SJCRH30 (cell line): Measurements from ENCODE around the gene CDX2. TPM values are rescaled to one million over a fixed set of nuclear protein-coding genes. Genes with fewer than 3 reads are reported as not detected.

ENCODE experiments used
- DNase-seq, 2 experiments: peaks; one replicate each; pipeline ENCODE4 v3.0.0-alpha.2; 2015 to 2020
- H3K27ac ChIP-seq: fragments of 250-450 bp; sonication (Bioruptor Pico); 2 replicates; pipeline ENCODE4 v1.5.1; 2020; ENCODE audit warnings: mild to moderate bottlenecking, moderate library complexity
- H3K27me3 ChIP-seq: fragments of 250-450 bp; sonication (Bioruptor Pico); 2 replicates; pipeline ENCODE4 v1.5.1; 2020; ENCODE audit warnings: mild to moderate bottlenecking, moderate library complexity
- H3K36me3 ChIP-seq: fragments of 250-450 bp; sonication (Bioruptor Pico); 2 replicates; pipeline ENCODE4 v1.5.1; 2020; ENCODE audit warnings: mild to moderate bottlenecking, moderate library complexity
- H3K4me1 ChIP-seq: fragments of 250-450 bp; sonication (Bioruptor Pico); 2 replicates; pipeline ENCODE4 v1.5.1; 2020; ENCODE audit warnings: mild to moderate bottlenecking, moderate library complexity
- H3K4me3 ChIP-seq: fragments of 250-450 bp; sonication (Bioruptor Pico); 2 replicates; pipeline ENCODE4 v1.5.1; 2020; ENCODE audit warnings: mild to moderate bottlenecking, moderate library complexity
- H3K9me3 ChIP-seq: fragments of 250-450 bp; sonication (Bioruptor Pico); replicated peaks from 2 replicates; pipeline ENCODE4 v1.5.1; 2020; ENCODE audit warnings: mild to moderate bottlenecking, moderate library complexity
- total RNA-seq: library from RNA; depleted of rRNA; stranded (reverse); fragments of >200 nt; shearing (Covaris generic); gene quantifications from 2 replicates; pipeline ENCODE4 v1.2.3, GENCODE V29; 2014

CDX2 gene
- total RNA-seq, 1 experiment from 2014 or later, result not detected

GRCh38 chr13:27933580-27934328, 35.4 kb downstream of the CDX2 start:
- H3K9me3 ChIP-seq, result no peaks in the 10 kb centered on the region
- H3K27ac ChIP-seq, result no peak overlapping the region
- H3K36me3 ChIP-seq, result no peaks in the 10 kb centered on the region
- no peaks in the 10 kb centered on the region for H3K4me1 ChIP-seq
- no peak for DNase-seq
- no peaks in the 10 kb centered on the region for H3K27me3 ChIP-seq
- no peak overlapping the region for H3K4me3 ChIP-seq

GRCh38 chr13:27933118-27933517, 36.0 kb downstream of the CDX2 start:
- Histone ChIP-seq H3K4me3 (no peak overlapping the region), H3K27me3 (no peaks in the 10 kb centered on the region), H3K36me3 (no peaks in the 10 kb centered on the region), H3K9me3 (no peaks in the 10 kb centered on the region), H3K27ac (no peak overlapping the region), H3K4me1 (no peaks in the 10 kb centered on the region)
- no peak for DNase-seq

- DNase-seq, result no peak
- no peak overlapping the region for H3K4me3 ChIP-seq
- H3K4me1 ChIP-seq, result no peaks in the 10 kb centered on the region
- H3K27me3 ChIP-seq, result peaks cover 14% of the 10 kb centered on the region
- no peak overlapping the region for H3K27ac ChIP-seq
- H3K36me3 ChIP-seq, result no peaks in the 10 kb centered on the region
- no peaks in the 10 kb centered on the region for H3K9me3 ChIP-seq
These were observed 39.2 kb downstream of the CDX2 start for GRCh38 chr13:27929868-27930267.

- Histone ChIP-seq H3K27ac (no peak overlapping the region), H3K9me3 (no peaks in the 10 kb centered on the region), H3K27me3 (peaks cover 14% of the 10 kb centered on the region), H3K36me3 (no peaks in the 10 kb centered on the region), H3K4me1 (no peaks in the 10 kb centered on the region), H3K4me3 (no peak overlapping the region)
- no peak for DNase-seq
These were observed 40.0 kb downstream of the CDX2 start for GRCh38 chr13:27928805-27929753.

GRCh38 chr13:27928353-27928804, 40.7 kb downstream of the CDX2 start:
- no peak overlapping the region for H3K27ac ChIP-seq
- no peak for DNase-seq
- H3K27me3 ChIP-seq, result peaks cover 14% of the 10 kb centered on the region
- no peaks in the 10 kb centered on the region for H3K9me3 ChIP-seq
- H3K4me1 ChIP-seq, result no peaks in the 10 kb centered on the region
- H3K4me3 ChIP-seq, result no peak overlapping the region
- H3K36me3 ChIP-seq, result no peaks in the 10 kb centered on the region

- peaks cover 14% of the 10 kb centered on the region for H3K27me3 ChIP-seq
- H3K27ac ChIP-seq, result no peak overlapping the region
- H3K4me1 ChIP-seq, result no peaks in the 10 kb centered on the region
- H3K4me3 ChIP-seq, result no peak overlapping the region
- no peaks in the 10 kb centered on the region for H3K36me3 ChIP-seq
- no peaks in the 10 kb centered on the region for H3K9me3 ChIP-seq
- no peak for DNase-seq
These were observed 41.4 kb downstream of the CDX2 start for GRCh38 chr13:27927444-27928352.

- Histone ChIP-seq H3K27ac (no peak overlapping the region), H3K4me3 (no peak overlapping the region), H3K36me3 (no peaks in the 10 kb centered on the region), H3K4me1 (no peaks in the 10 kb centered on the region), H3K9me3 (no peaks in the 10 kb centered on the region), H3K27me3 (peaks cover 14% of the 10 kb centered on the region)
- no peak for DNase-seq
These were observed 42.3 kb downstream of the CDX2 start for GRCh38 chr13:27926644-27927434.

GRCh38 chr13:27925220-27925991, 43.7 kb downstream of the CDX2 start:
- Histone ChIP-seq H3K4me1 (no peaks in the 10 kb centered on the region), H3K9me3 (no peaks in the 10 kb centered on the region), H3K36me3 (no peaks in the 10 kb centered on the region), H3K27me3 (peaks cover 14% of the 10 kb centered on the region), H3K27ac (no peak overlapping the region), H3K4me3 (no peak overlapping the region)
- DNase-seq, result no peak

- Histone ChIP-seq H3K27me3 (peaks cover 14% of the 10 kb centered on the region), H3K36me3 (no peaks in the 10 kb centered on the region), H3K4me1 (no peaks in the 10 kb centered on the region), H3K9me3 (no peaks in the 10 kb centered on the region), H3K27ac (no peak overlapping the region), H3K4me3 (no peak overlapping the region)
- no peak for DNase-seq
These were observed 44.5 kb downstream of the CDX2 start for GRCh38 chr13:27924529-27925141.

- H3K27ac ChIP-seq, result no peak overlapping the region
- H3K4me1 ChIP-seq, result no peaks in the 10 kb centered on the region
- H3K4me3 ChIP-seq, result no peak overlapping the region
- no peak for DNase-seq
- H3K36me3 ChIP-seq, result no peaks in the 10 kb centered on the region
- peaks cover 14% of the 10 kb centered on the region for H3K27me3 ChIP-seq
- H3K9me3 ChIP-seq, result no peaks in the 10 kb centered on the region
These were observed 45.2 kb downstream of the CDX2 start for GRCh38 chr13:27923794-27924528.

- Histone ChIP-seq H3K4me3 (no peak overlapping the region), H3K9me3 (no peaks in the 10 kb centered on the region), H3K4me1 (no peaks in the 10 kb centered on the region), H3K36me3 (no peaks in the 10 kb centered on the region), H3K27ac (no peak overlapping the region), H3K27me3 (peaks cover 14% of the 10 kb centered on the region)
- DNase-seq, result no peak
These were observed 46.1 kb downstream of the CDX2 start for GRCh38 chr13:27922883-27923612.
